Mucosa of descending colon (tissue), 3 donors: ENCODE results near the gene WDR90. TPM values are rescaled to one million over a fixed set of nuclear protein-coding genes. Genes with fewer than 3 reads are reported as not detected.

ENCODE experiments used
- ATAC-seq: fragments of 200-7000 bp; cut with Tn5 transposase; one replicate; pipeline ENCODE4 v1.9.1; 2020; ENCODE audit warnings: mild to moderate bottlenecking, moderate library complexity
- DNase-seq, 3 donors: peaks; one replicate each; pipeline ENCODE4 v3.0.0-alpha.2; 2020
- H3K36me3 ChIP-seq: fragments of 200-600 bp; one replicate; pipeline ENCODE4 v1.8.0; 2021; ENCODE audit warnings: low read depth, mild to moderate bottlenecking
- H3K4me1 ChIP-seq: fragments of 200-600 bp; one replicate; pipeline ENCODE4 v1.8.0; 2021; ENCODE audit warnings: low read depth, mild to moderate bottlenecking
- H3K4me3 ChIP-seq: fragments of 200-600 bp; one replicate; pipeline ENCODE4 v1.8.0; 2021; ENCODE audit warnings: mild to moderate bottlenecking
- H3K9me3 ChIP-seq: fragments of 200-600 bp; one replicate; pipeline ENCODE4 v1.8.0; 2021; ENCODE audit warnings: mild to moderate bottlenecking
- intact Hi-C, 2 donors: fragments of 100-400 bp; cut with DNase I in 1 of 2; cut with micrococcal nuclease in 1 of 2; formaldehyde crosslinking; loops; one replicate each; pipeline versions ENCODE4 v1.11.0 to v1.11.1; 2022; cut with DNase I, micrococcal nuclease
- total RNA-seq, 3 donors: library from RNA; stranded (reverse); fragmentation: NEBNext Ultra II Directional in 2 of 3; extraction: Animal tissue kit (Norgen Biotek cat#: 25700) in 2 of 3; gene quantifications; one replicate each; pipeline versions ENCODE4 v1.2.1 to v1.2.4, GENCODE V29; 2021 to 2023
- TF ChIP-seq, protein P1 (sequence below): fragments of 200-600 bp; IDR thresholded peaks from one replicate; pipeline ENCODE4 v1.8.0; 2022; ENCODE audit warnings: antibody characterized with exemption, mild to moderate bottlenecking
- donor health status: DM: no; HTN: no; CAD: no; lungs with moderate emphysema.
- donor health status: DM: no; HTN: no; CAD: no.
- donor health status: DM: no; HTN: yes; CAD: no.

WDR90 gene
- total RNA-seq, 3 donors from 2014 or later = 35.0 to 54.9 (median 50.2) TPM

- Histone ChIP-seq H3K9me3 (no peaks in the 10 kb centered on the region), H3K4me3 (no peak overlapping the region), H3K36me3 (no peaks in the 10 kb centered on the region), H3K4me1 (peaks cover 43% of the 10 kb centered on the region)
- no peak for DNase-seq
- no peak for ATAC-seq
- intact Hi-C loops = loop anchor here in 1 of 2 donors (10.0 kb wide), 1 partner anchor 339 kb away; no protein-coding TSS in a partner anchor
- TF ChIP-seq, protein P1, sequence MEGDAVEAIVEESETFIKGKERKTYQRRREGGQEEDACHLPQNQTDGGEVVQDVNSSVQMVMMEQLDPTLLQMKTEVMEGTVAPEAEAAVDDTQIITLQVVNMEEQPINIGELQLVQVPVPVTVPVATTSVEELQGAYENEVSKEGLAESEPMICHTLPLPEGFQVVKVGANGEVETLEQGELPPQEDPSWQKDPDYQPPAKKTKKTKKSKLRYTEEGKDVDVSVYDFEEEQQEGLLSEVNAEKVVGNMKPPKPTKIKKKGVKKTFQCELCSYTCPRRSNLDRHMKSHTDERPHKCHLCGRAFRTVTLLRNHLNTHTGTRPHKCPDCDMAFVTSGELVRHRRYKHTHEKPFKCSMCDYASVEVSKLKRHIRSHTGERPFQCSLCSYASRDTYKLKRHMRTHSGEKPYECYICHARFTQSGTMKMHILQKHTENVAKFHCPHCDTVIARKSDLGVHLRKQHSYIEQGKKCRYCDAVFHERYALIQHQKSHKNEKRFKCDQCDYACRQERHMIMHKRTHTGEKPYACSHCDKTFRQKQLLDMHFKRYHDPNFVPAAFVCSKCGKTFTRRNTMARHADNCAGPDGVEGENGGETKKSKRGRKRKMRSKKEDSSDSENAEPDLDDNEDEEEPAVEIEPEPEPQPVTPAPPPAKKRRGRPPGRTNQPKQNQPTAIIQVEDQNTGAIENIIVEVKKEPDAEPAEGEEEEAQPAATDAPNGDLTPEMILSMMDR = no peak
Observed at GRCh38 chr16:716200-716568, 67.0 kb downstream of the WDR90 start.

DNA sequence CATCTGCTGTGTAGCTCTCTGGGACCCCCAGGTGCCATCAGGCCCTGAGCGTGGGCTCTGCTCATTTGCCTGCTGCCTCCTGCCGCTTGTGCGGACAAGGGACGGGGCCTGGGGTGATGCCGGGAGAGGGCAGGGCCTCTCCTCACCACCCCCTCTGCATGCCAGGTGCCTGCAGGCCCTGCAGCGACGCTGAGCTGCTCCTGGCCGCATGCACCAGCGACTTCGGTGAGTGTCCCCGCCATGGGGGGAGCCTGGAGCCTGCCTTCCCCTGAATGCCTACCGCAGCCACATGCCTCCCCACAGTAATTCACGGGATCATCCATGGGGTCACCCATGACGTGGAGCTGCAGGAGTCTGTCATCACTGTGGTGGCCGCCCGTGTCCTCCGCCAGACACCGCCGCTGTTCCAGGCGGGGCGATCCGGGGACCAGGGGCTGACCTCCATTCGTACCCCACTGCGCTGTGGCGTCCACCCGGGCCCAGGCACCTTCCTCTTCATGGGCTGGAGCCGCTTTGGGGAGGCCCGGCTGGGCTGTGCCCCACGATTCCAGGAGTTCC is 67.7 kb downstream of the WDR90 start:
- Histone ChIP-seq H3K9me3 (no peaks in the 10 kb centered on the region), H3K4me1 (peaks cover 48% of the 10 kb centered on the region), H3K4me3 (no peak overlapping the region), H3K36me3 (no peaks in the 10 kb centered on the region)
- ATAC-seq (no peak), DNase-seq (no peak)
- intact Hi-C loops = loop anchor here in 1 of 2 donors (10.0 kb wide), 1 partner anchor 338 kb away; no protein-coding TSS in a partner anchor
- TF ChIP-seq, protein P1 = no peak

Other genes with a start within 250 kb of the WDR90 start
- 10 to 100 TPM; 39.5 to 64.3 (median 56.0) TPM for gene DECR2, start 247.5 kb upstream of the WDR90 start, total RNA-seq
- gene RAB11FIP3, start 223.7 kb upstream of the WDR90 start, total RNA-seq = 10 to 100 TPM; 22.3 to 45.6 (median 30.7) TPM
- 100 to 1,000 TPM in 2 of 3 donors, 10 to 100 TPM in 1; 73.5 to 110 (median 109) TPM for gene CAPN15, start 121.7 kb upstream of the WDR90 start, total RNA-seq
- gene PRR35, start 89.0 kb upstream of the WDR90 start, total RNA-seq = not detected
- gene NHLRC4, start 82.4 kb upstream of the WDR90 start, total RNA-seq = under 1 TPM; 0.26 to 0.82 (median 0.36) TPM
- 10 to 100 TPM; 37.8 to 39.6 (median 38.4) TPM for gene PIGQ, start 79.4 kb upstream of the WDR90 start, total RNA-seq
- 10 to 100 TPM; 31.2 to 51.0 (median 40.1) TPM for gene RAB40C, start 59.3 kb upstream of the WDR90 start, total RNA-seq
- gene WFIKKN1, start 18.4 kb upstream of the WDR90 start, total RNA-seq = 1 to 10 TPM; 1.1 to 2.2 (median 1.6) TPM
- gene METTL26, start 13.1 kb upstream of the WDR90 start, total RNA-seq = 10 to 100 TPM; 40.3 to 52.4 (median 50.0) TPM
- 100 to 1,000 TPM in 2 of 3 donors, 10 to 100 TPM in 1; 76.3 to 116 (median 100) TPM for gene MCRIP2, start 7.5 kb upstream of the WDR90 start, total RNA-seq
- 100 to 1,000 TPM; 124 to 138 (median 127) TPM for gene RHOT2, start 18.8 kb downstream of the WDR90 start, total RNA-seq
- 1 to 10 TPM; 2.8 to 3.4 (median 3.0) TPM for gene RHBDL1, start 26.3 kb downstream of the WDR90 start, total RNA-seq
- 100 to 1,000 TPM in 2 of 3 donors, 10 to 100 TPM in 1; 77.8 to 119 (median 108) TPM for gene STUB1, start 31.0 kb downstream of the WDR90 start, total RNA-seq
- 10 to 100 TPM; 39.5 to 60.5 (median 46.9) TPM for gene JMJD8, start 35.0 kb downstream of the WDR90 start, total RNA-seq
- gene WDR24, start 41.0 kb downstream of the WDR90 start, total RNA-seq = 10 to 100 TPM in 2 of 3 donors, 1 to 10 TPM in 1; 9.2 to 13.4 (median 10.5) TPM
- 1 to 10 TPM; 1.3 to 2.2 (median 2.1) TPM for gene FBXL16, start 56.4 kb downstream of the WDR90 start, total RNA-seq
- 10 to 100 TPM; 15.8 to 34.5 (median 22.0) TPM for gene METRN, start 65.8 kb downstream of the WDR90 start, total RNA-seq
- gene ANTKMT, start 71.8 kb downstream of the WDR90 start, total RNA-seq = 10 to 100 TPM; 36.2 to 39.9 (median 39.8) TPM
- gene CCDC78, start 77.1 kb downstream of the WDR90 start, total RNA-seq = under 1 TPM; 0.47 to 0.96 (median 0.80) TPM
- gene HAGHL, start 77.7 kb downstream of the WDR90 start, total RNA-seq = 1 to 10 TPM; 1.9 to 6.6 (median 3.5) TPM
- 10 to 100 TPM; 37.7 to 48.7 (median 47.6) TPM for gene CIAO3, start 91.6 kb downstream of the WDR90 start, total RNA-seq
- 1 to 10 TPM; 3.4 to 7.0 (median 4.7) TPM for gene MSLN, start 111.4 kb downstream of the WDR90 start, total RNA-seq
- 10 to 100 TPM; 19.8 to 20.0 (median 19.8) TPM for gene RPUSD1, start 139.0 kb downstream of the WDR90 start, total RNA-seq
- gene CHTF18, start 139.3 kb downstream of the WDR90 start, total RNA-seq = 10 to 100 TPM; 11.9 to 32.4 (median 12.3) TPM
- 1 to 10 TPM in 1 of 3 donors, under 1 TPM in 1, not detected in 1; 0.31 to 1.0 TPM for gene GNG13, start 151.4 kb downstream of the WDR90 start, total RNA-seq